Stomach (tissue), 9 donors: ENCODE results near the gene MMP19. TPM values are rescaled to one million over a fixed set of nuclear protein-coding genes. Genes with fewer than 3 reads are reported as not detected.
A peak's percentile ranks its signal among the peaks of the same experiment; 100 is the strongest.

Experiments used
- DNase-seq, 2 donors: peaks; one replicate each; pipeline versions ENCODE4 v3.0.0 to v3.0.0-alpha.2; 2013 to 2019
- H3K27ac ChIP-seq, 5 donors: fragments of 200-600 bp in 4 of 5; sonication (generic) in 4 of 5; one replicate each; pipeline ENCODE4 v1.5.1; 2013 to 2019; ENCODE audit warnings: mild to moderate bottlenecking in 1 of 5, moderate library complexity in 1 of 5
- H3K27me3 ChIP-seq, 3 donors: fragments of 200-600 bp; sonication (generic); one replicate each; pipeline ENCODE4 v1.5.1; 2017 to 2019; ENCODE audit warnings: mixed run types in 1 of 3
- H3K36me3 ChIP-seq, 4 donors: fragments of 200-600 bp; sonication (generic); 1 replicate in 3 of 4; 2 replicates in 1 of 4; pipeline ENCODE4 v1.5.1; 2016 to 2019
- H3K4me1 ChIP-seq, 4 donors: fragments of 200-600 bp; sonication (generic); one replicate each; pipeline ENCODE4 v1.5.1; 2016 to 2019
- H3K4me3 ChIP-seq, 4 donors: fragments of 200-600 bp; sonication (generic) in 3 of 4; one replicate each; pipeline ENCODE4 v1.5.1; 2016 to 2019; ENCODE audit warnings: mild to moderate bottlenecking in 1 of 4
- H3K9me3 ChIP-seq, 4 donors: fragments of 200-600 bp; sonication (generic); one replicate each; pipeline ENCODE4 v1.5.1; 2016 to 2019
- CTCF ChIP-seq, 7 experiments: fragments of 450-650 bp in 4 of 7; fragments of 200-600 bp in 3 of 7; sonication (generic) in 3 of 7; IDR thresholded peaks; one replicate each; pipeline ENCODE4 v1.5.1; 2016 to 2019; ENCODE audit warnings: antibody characterized with exemption in 7 of 7, control low read depth in 2 of 7, mild to moderate bottlenecking in 1 of 7
- EP300 ChIP-seq: sonication (generic); formaldehyde crosslinking; IDR thresholded peaks from one replicate; pipeline ENCODE4 v1.6.1; 2017; ENCODE audit warnings: antibody characterized with exemption
- POLR2A ChIP-seq, 4 donors: fragments of 450-650 bp; IDR thresholded peaks; one replicate each; pipeline ENCODE4 v1.6.1; 2016; ENCODE audit warnings: antibody characterized with exemption in 4 of 4, control low read depth in 2 of 4, mild to moderate bottlenecking in 1 of 4, moderate library complexity in 1 of 4
- POLR2AphosphoS5 ChIP-seq, 3 donors: sonication (generic); formaldehyde crosslinking; IDR thresholded peaks; one replicate each; pipeline ENCODE4 v1.6.1; 2016; ENCODE audit warnings: antibody characterized with exemption in 3 of 3
- WGBS, 5 donors: extraction: QIAGEN DNeasy Blood & Tissue Kit in 3 of 5; methylation state at CpG; one replicate each; pipeline versions ENCODE4 v1.1.5 to v1.1.7; 2013 to 2018; 5-methylcytosine and 5-hydroxymethylcytosine counted together
- intact Hi-C: fragments of 100-400 bp; cut with DNase I; formaldehyde crosslinking; loops from one replicate; pipeline ENCODE4 v1.15.1; 2023; ENCODE audit warnings: low total_unique reads
- polyA plus RNA-seq, 3 donors: library from polyadenylated mRNA; stranded (reverse); fragments of 200-250 nt; gene quantifications; one replicate each; pipeline ENCODE4 v1.2.3, GENCODE V29; 2013
- total RNA-seq, 5 donors: library from RNA; depleted of rRNA; stranded (reverse); fragments of >200 nt; gene quantifications; one replicate each; pipeline versions ENCODE4 v1.1.0 to v1.2.3, GENCODE V29; 2014 to 2016
- donor health status: healthy with polysubstance abuse.
- donor health status: Bipolar disorder and iron deficiency.
- donor health status: healthy.

The MMP19 gene
- total and polyA plus RNA-seq, 8 donors = 2.7 to 18.0 (median 10.5) TPM

- DNase-seq = no peak
- no peak overlapping the region for H3K27ac ChIP-seq
- peaks cover 0 to 41% (median 17%) of the 10 kb centered on the region in 4 donors for H3K4me1 ChIP-seq
- H3K9me3 ChIP-seq = no peaks in the 10 kb centered on the region
- intact Hi-C loops = no loop called here
- no peaks in the 10 kb centered on the region for H3K27me3 ChIP-seq
- no peak for TF ChIP-seq EP300
- TF ChIP-seq CTCF (IDR thresholded peaks at IDR 0.05) = no peak
- TF ChIP-seq POLR2AphosphoS5 (IDR thresholded peaks at IDR 0.05) = no peak
- TF ChIP-seq POLR2A (IDR thresholded peaks at IDR 0.05) = no peak
- 88 to 93% (median 91%) methylated on average over 8 of the region's 8 CpGs for WGBS, 5 donors
- no peak overlapping the region for H3K4me3 ChIP-seq
- peaks cover 24 to 50% (median 44%) of the 10 kb centered on the region in 4 donors for H3K36me3 ChIP-seq
Measured at GRCh38 chr12:55806982-55807381, 35.8 kb downstream of the MMP19 start.

GRCh38 chr12:55797550-55797949, 45.2 kb downstream of the MMP19 start:
- Histone ChIP-seq H3K36me3 (peaks cover 53 to 100% (median 95%) of the 10 kb centered on the region in 4 donors), H3K9me3 (no peaks in the 10 kb centered on the region), H3K4me3 (no peak overlapping the region), H3K27me3 (no peaks in the 10 kb centered on the region), H3K27ac (no peak overlapping the region), H3K4me1 (peaks cover 0 to 5% (median 0%) of the 10 kb centered on the region in 4 donors)
- WGBS, 5 donors = 78 to 84% (median 80%) methylated on average over 4 of the region's 4 CpGs
- intact Hi-C loops = loop anchor here (10.0 kb wide), 1 partner anchor 53 kb away; the partner anchor contains the start of gene GDF11
- DNase-seq = no peak
- TF ChIP-seq POLR2AphosphoS5 (IDR thresholded peaks at IDR 0.05) (no peak), CTCF (IDR thresholded peaks at IDR 0.05) (no peak), EP300 (no peak), POLR2A (IDR thresholded peaks at IDR 0.05) (no peak)

GRCh38 chr12:55797068-55797467, 45.7 kb downstream of the MMP19 start:
- Histone ChIP-seq H3K4me1 (peaks cover 0 to 5% (median 0%) of the 10 kb centered on the region in 4 donors), H3K27ac (no peak overlapping the region), H3K36me3 (peaks cover 54 to 100% (median 96%) of the 10 kb centered on the region in 4 donors), H3K27me3 (no peaks in the 10 kb centered on the region), H3K9me3 (no peaks in the 10 kb centered on the region), H3K4me3 (no peak overlapping the region)
- peak in 1 of 2 donors; percentile 80 for DNase-seq
- intact Hi-C loops = loop anchor here (10.0 kb wide), 1 partner anchor 52 kb away; the partner anchor contains the start of gene GDF11
- TF ChIP-seq CTCF (IDR thresholded peaks at IDR 0.05) (peak in 3 of 7 experiments; percentile 8 to 33 (median 13)), POLR2AphosphoS5 (IDR thresholded peaks at IDR 0.05) (no peak)
- 51 to 55% (median 54%) methylated on average over 5 of the region's 5 CpGs for WGBS, 5 donors

- DNase-seq = no peak
- intact Hi-C loops = loop anchor here (10.0 kb wide), 1 partner anchor 51 kb away; the partner anchor contains the start of gene GDF11
- Histone ChIP-seq H3K4me3 (no peak overlapping the region), H3K36me3 (peaks cover 52 to 100% (median 94%) of the 10 kb centered on the region in 4 donors), H3K4me1 (peaks cover 0 to 5% (median 0%) of the 10 kb centered on the region in 4 donors), H3K27me3 (no peaks in the 10 kb centered on the region), H3K27ac (no peak overlapping the region), H3K9me3 (no peaks in the 10 kb centered on the region)
- TF ChIP-seq CTCF (IDR thresholded peaks at IDR 0.05) (no peak), POLR2A (IDR thresholded peaks at IDR 0.05) (no peak), EP300 (no peak), POLR2AphosphoS5 (IDR thresholded peaks at IDR 0.05) (no peak)
Measured at GRCh38 chr12:55795950-55796349, 46.8 kb downstream of the MMP19 start.
